Measurements from ENCODE around the gene INSRR.

The INSRR gene

DNA sequence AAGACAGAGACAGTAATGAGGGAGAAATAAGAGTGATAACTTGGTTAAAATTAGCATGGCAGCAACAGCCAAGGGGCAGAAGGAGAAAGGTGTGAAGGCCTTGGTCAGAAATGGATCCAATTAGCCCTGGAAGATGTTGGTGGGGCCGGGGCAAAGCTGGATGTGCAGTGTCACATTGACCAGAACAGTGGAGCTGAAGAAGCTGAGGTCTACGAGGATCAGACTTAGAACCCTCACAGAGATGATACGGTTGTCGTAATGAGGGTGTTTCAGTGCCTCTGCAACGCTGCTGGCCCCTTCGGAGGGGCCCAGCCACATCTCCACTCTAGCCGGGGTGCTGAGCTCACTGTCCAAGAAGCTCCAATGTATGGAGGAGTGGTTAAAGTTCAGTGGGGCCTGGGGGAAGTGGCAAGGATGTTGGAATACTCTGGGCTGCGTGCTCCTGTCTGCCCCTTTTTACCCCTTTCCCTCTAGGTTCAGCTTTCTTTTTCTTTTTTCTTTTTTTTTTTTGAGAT is 56.4 kb downstream of the INSRR start:
- TF ChIP-seq, protein P1, sequence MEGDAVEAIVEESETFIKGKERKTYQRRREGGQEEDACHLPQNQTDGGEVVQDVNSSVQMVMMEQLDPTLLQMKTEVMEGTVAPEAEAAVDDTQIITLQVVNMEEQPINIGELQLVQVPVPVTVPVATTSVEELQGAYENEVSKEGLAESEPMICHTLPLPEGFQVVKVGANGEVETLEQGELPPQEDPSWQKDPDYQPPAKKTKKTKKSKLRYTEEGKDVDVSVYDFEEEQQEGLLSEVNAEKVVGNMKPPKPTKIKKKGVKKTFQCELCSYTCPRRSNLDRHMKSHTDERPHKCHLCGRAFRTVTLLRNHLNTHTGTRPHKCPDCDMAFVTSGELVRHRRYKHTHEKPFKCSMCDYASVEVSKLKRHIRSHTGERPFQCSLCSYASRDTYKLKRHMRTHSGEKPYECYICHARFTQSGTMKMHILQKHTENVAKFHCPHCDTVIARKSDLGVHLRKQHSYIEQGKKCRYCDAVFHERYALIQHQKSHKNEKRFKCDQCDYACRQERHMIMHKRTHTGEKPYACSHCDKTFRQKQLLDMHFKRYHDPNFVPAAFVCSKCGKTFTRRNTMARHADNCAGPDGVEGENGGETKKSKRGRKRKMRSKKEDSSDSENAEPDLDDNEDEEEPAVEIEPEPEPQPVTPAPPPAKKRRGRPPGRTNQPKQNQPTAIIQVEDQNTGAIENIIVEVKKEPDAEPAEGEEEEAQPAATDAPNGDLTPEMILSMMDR (IDR thresholded peaks at IDR 0.05; ENCODE audit: insufficient read depth, low read length, poor library complexity, severe bottlenecking), result no peak
- Histone ChIP-seq H3K27me3 (replicated peaks; ENCODE audit: control insufficient read depth, insufficient read depth, low read length) (no peaks in the 10 kb centered on the region), H3K4me3 (replicated peaks; ENCODE audit: low read depth, low read length) (no peak overlapping the region), H3K36me3 (ENCODE audit: control insufficient read depth, insufficient read depth, low read length) (peaks cover 20% of the 10 kb centered on the region)
- DNase-seq (ENCODE audit: extremely low read depth, insufficient read length), result no peak

DNA sequence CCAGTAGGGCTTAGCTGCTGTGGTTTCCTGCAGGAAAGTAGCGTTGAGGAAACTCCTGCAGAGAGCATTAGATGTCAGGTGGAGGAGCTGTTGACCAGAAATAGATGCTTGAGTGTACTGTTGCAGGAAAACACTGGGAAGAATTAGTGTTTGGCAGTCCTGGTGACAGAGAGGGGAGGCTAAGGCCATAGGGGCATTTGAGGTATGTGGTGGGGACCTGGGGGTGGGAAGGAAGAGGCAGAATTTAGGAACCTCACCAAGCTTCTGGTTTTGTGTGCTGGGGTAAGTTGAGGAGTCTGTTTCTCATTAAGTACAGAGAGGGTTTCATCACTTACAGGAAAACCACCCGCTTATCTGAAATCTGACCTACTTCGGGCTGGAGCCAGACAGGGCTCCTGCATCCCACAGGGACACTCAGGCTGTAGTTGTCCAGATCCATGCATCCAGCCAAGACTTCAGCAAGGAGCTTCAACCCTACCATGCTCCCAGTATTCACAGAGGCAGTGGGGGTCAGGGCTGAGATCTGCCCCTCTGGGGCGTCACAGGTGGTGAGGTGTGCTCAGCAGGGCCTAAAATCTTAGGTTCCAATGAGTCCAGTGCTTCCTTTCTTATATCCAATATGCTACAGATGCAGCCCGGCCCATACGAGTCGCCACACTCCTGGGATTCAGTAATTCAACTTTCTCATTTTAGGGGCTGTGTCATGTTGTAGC is 57.4 kb downstream of the INSRR start:
- peaks cover 20% of the 10 kb centered on the region for H3K36me3 ChIP-seq (ENCODE audit: control insufficient read depth, insufficient read depth, low read length)
- TF ChIP-seq, protein P1 (IDR thresholded peaks at IDR 0.05; ENCODE audit: insufficient read depth, low read length, poor library complexity, severe bottlenecking), result no peak
- H3K4me3 ChIP-seq (replicated peaks; ENCODE audit: low read depth, low read length), result no peak overlapping the region
- no peak for DNase-seq (ENCODE audit: extremely low read depth, insufficient read length)
- no peaks in the 10 kb centered on the region for H3K27me3 ChIP-seq (replicated peaks; ENCODE audit: control insufficient read depth, insufficient read depth, low read length)

DNA sequence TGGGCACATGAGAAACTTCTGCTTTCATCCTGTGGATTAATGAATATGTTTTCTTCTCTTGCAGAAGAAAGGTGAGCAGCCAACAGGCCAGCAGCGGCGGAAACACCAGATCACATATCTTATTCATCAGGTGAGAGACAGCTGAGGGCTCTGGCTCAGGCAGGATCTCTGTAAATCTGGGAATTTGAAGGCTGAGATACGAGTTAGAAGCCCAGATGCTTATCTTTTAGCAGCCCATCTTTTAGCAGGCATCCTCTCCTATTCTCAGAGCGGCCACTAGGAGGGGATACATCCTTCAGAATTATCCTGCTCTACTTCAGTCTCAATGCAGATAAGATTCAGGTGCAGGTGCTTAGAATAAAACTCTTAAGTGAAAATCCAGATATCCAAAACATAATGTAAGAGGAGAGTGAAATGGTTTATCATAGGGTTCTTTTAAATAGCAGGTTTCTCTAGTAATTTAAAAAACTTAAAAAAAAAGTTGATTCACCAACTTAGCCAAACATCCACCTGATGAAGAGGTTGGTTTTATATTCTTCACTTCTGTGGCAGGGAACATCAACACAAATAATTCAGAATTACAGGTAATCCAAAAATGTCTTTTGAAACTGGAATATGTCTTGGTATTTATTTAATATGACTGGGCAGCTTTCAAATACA is 61.6 kb downstream of the INSRR start:
- no peak overlapping the region for H3K4me3 ChIP-seq (replicated peaks; ENCODE audit: low read depth, low read length)
- DNase-seq (ENCODE audit: extremely low read depth, insufficient read length), result no peak
- H3K36me3 ChIP-seq (ENCODE audit: control insufficient read depth, insufficient read depth, low read length), result peaks cover 30% of the 10 kb centered on the region
- no peaks in the 10 kb centered on the region for H3K27me3 ChIP-seq (replicated peaks; ENCODE audit: control insufficient read depth, insufficient read depth, low read length)
- TF ChIP-seq, protein P1 (IDR thresholded peaks at IDR 0.05; ENCODE audit: insufficient read depth, low read length, poor library complexity, severe bottlenecking), result peak; percentile 87

DNA sequence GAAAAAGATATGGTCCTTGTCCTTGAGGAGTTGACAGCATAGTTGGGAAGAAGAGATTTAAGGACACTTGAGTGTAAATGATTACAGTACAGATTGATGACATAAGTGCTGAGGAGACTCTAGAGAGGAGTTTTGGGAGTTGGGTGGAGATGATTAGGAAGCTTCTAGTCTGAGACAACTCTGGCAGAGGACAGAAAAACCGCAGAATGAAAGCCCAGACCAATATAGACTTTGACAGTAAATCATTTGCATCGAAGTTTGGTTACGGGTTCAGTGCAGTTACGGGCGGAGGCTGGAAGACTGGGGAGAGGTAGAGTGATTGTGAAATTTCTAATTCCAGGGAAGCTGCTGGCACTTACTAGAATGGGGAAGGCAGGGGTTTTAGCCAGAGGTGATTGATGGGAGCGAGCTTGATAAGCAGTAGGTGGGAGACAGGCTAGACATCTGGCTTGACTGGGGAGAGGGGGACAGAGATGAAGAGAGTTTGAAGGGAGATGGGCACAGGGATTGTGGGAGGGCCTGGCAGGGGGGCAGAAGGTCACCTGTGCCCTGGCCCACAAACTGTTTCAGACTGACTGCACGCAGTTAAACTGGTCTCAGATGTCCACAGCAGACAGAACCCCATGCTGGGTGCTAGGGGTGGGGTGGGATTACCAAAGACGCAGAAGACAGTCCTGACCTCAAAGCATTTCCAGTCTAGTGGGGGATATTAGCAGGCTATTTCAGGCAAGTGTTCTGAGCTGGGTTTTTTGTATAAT is 62.4 kb downstream of the INSRR start:
- Histone ChIP-seq H3K4me3 (replicated peaks; ENCODE audit: low read depth, low read length) (no peak overlapping the region), H3K36me3 (ENCODE audit: control insufficient read depth, insufficient read depth, low read length) (peaks cover 30% of the 10 kb centered on the region), H3K27me3 (replicated peaks; ENCODE audit: control insufficient read depth, insufficient read depth, low read length) (no peaks in the 10 kb centered on the region)
- no peak for DNase-seq (ENCODE audit: extremely low read depth, insufficient read length)
- TF ChIP-seq, protein P1 (IDR thresholded peaks at IDR 0.05; ENCODE audit: insufficient read depth, low read length, poor library complexity, severe bottlenecking), result no peak

DNA sequence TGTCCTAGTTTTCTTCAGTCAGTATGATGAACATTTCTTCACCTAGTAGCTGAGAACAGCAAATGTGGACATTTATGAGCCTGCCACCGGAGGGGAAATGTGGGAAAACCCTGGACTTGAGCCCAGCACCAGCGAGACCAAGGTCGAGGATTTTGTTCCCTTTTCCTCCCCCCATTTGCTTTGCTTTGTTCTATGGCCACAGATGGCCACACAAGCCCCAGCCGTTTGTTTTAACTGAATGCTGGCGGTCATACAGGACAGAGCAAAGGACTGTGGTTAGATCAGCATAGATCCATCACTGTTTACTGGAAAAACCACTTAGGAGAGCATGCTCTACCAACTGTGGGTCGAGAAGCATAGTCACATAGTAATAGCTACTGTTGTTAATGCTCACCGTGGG is 63.1 kb downstream of the INSRR start:
- Histone ChIP-seq H3K4me3 (replicated peaks; ENCODE audit: low read depth, low read length) (no peak overlapping the region), H3K27me3 (replicated peaks; ENCODE audit: control insufficient read depth, insufficient read depth, low read length) (no peaks in the 10 kb centered on the region), H3K36me3 (ENCODE audit: control insufficient read depth, insufficient read depth, low read length) (peaks cover 32% of the 10 kb centered on the region)
- DNase-seq (ENCODE audit: extremely low read depth, insufficient read length), result no peak
- TF ChIP-seq, protein P1 (IDR thresholded peaks at IDR 0.05; ENCODE audit: insufficient read depth, low read length, poor library complexity, severe bottlenecking), result no peak

Measured in GM06990 (cell line).